Amygdala (tissue), 56 donors: ENCODE measurements around the gene ATXN1.
"Not testable (repeated sequence)": the region's sequence is repeated elsewhere in the genome, so short reads cannot be mapped to it uniquely, and the experiment has no call there.

Source experiments
- DNase-seq, 56 donors: peaks; one replicate each; lab custom pipeline; 2025; lab: John Stamatoyannopoulos, UW

The ATXN1 gene

GRCh38 chr6:16728513-16729182, 32.6 kb downstream of the ATXN1 start:
- DNase-seq = no peak

- DNase-seq = no peak
Observed at GRCh38 chr6:16727996-16728395, 33.3 kb downstream of the ATXN1 start.

- no peak for DNase-seq
Observed at GRCh38 chr6:16725145-16725864, 36.0 kb downstream of the ATXN1 start.

- no peak for DNase-seq
Observed at GRCh38 chr6:16723826-16724225, 37.4 kb downstream of the ATXN1 start.

GRCh38 chr6:16723402-16723801, 37.9 kb downstream of the ATXN1 start:
- no peak for DNase-seq

- no peak for DNase-seq
Observed at GRCh38 chr6:16722630-16723029, 38.6 kb downstream of the ATXN1 start.

- DNase-seq = peak in 4 of 56 donors; percentile 4 to 31 (median 16)
Observed at GRCh38 chr6:16721977-16722376, 39.3 kb downstream of the ATXN1 start.

- DNase-seq = no peak
Observed at GRCh38 chr6:16720861-16721260, 40.4 kb downstream of the ATXN1 start.

- DNase-seq = no peak
Observed at GRCh38 chr6:16719488-16719887, 41.8 kb downstream of the ATXN1 start.

- no peak for DNase-seq
Observed at GRCh38 chr6:16718356-16718755, 42.9 kb downstream of the ATXN1 start.

- DNase-seq = no peak
Observed at GRCh38 chr6:16717275-16717942, 43.9 kb downstream of the ATXN1 start.

GRCh38 chr6:16716321-16716858, 44.9 kb downstream of the ATXN1 start:
- no peak for DNase-seq

GRCh38 chr6:16713597-16713996, 47.7 kb downstream of the ATXN1 start:
- DNase-seq = no peak

GRCh38 chr6:16712931-16713484, 48.3 kb downstream of the ATXN1 start:
- peak in 5 of 56 donors; percentile 13 to 56 (median 33) for DNase-seq

- no peak for DNase-seq
Observed at GRCh38 chr6:16712255-16712930, 48.9 kb downstream of the ATXN1 start.

GRCh38 chr6:16711546-16712254, 49.6 kb downstream of the ATXN1 start:
- no peak for DNase-seq

- DNase-seq = no peak
Observed at GRCh38 chr6:16706911-16707783, 54.1 kb downstream of the ATXN1 start.

GRCh38 chr6:16706491-16706890, 54.8 kb downstream of the ATXN1 start:
- not testable (repeated sequence) for DNase-seq

- no peak for DNase-seq
Observed at GRCh38 chr6:16706029-16706428, 55.2 kb downstream of the ATXN1 start.
